HepG2 (cell line): ENCODE results near the gene WNT10A. TPM values are rescaled to one million over a fixed set of nuclear protein-coding genes. Genes with fewer than 3 reads are reported as not detected.

ENCODE experiments used
- ATAC-seq: fragments of 200-7000 bp; cut with Tn5 transposase; 3 replicates; pipeline ENCODE4 v1.9.1; 2020; ENCODE audit warnings: mild to moderate bottlenecking, moderate library complexity
- BruUV-seq: library from RNA; stranded (reverse); fragments of 400-500 nt; replicated peaks from 2 replicates; lab custom pipeline; 2021; lab: Mats Ljungman, UMichigan
- CTCF ChIA-PET: fragments of 300-600 bp; formaldehyde crosslinking; extraction: SDS; loops from one replicate; lab custom pipeline; 2021; ENCODE audit warnings: low total read pairs, inconsistent platforms, low intra/inter-chr PET ratio; lab: Yijun Ruan, JAX
- POLR2A ChIA-PET: fragments of 350-600 bp; sonication (Branson Sonifier 250); formaldehyde crosslinking; loops from one replicate; lab custom pipeline; 2020; ENCODE audit warnings: antibody characterized with exemption, inconsistent platforms; lab: Yijun Ruan, JAX
- DNase-seq: peaks from one replicate; pipeline ENCODE4 v3.0.0-alpha.2; 2015; ENCODE audit warnings: low spot score
- FAIRE-seq: peaks from 3 replicates; lab custom pipeline; 2011; peaks lifted over from hg19 to GRCh38; lab: Jason Lieb, UNC
- H2AFZ ChIP-seq: one replicate; pipeline ENCODE4 v1.6.1; 2011; ENCODE audit warnings: low read length, inconsistent platforms
- H3K27ac ChIP-seq: fragments of 300-600 bp; 3 replicates; pipeline ENCODE4 v1.8.0; 2011; ENCODE audit warnings: mixed run types, mild to moderate bottlenecking, mixed read lengths, low read length, inconsistent platforms; ENCODE audit not compliant: insufficient read depth; ENCODE audit errors: extremely low read length
- H3K27me3 ChIP-seq, 2 experiments: fragments of 200-600 bp in 1 of 2; 2 replicates in 1 of 2; 3 replicates in 1 of 2; pipeline versions ENCODE4 v1.6.0 to v1.8.0; 2011; ENCODE audit warnings: low read length in 2 of 2, mild to moderate bottlenecking in 2 of 2, moderate library complexity in 2 of 2, inconsistent platforms in 1 of 2; ENCODE audit not compliant: insufficient read depth in 2 of 2, control insufficient read depth in 1 of 2
- H3K36me3 ChIP-seq, 2 experiments: fragments of 200-600 bp in 1 of 2; replicated peaks in 1 of 2; 2 replicates in 1 of 2; 3 replicates in 1 of 2; pipeline versions ENCODE4 v1.5.1 to v1.8.0; 2011; ENCODE audit warnings: low read length in 2 of 2, inconsistent platforms in 1 of 2; ENCODE audit not compliant: insufficient read depth in 2 of 2, control insufficient read depth in 1 of 2
- H3K4me1 ChIP-seq: 2 replicates; pipeline ENCODE4 v1.5.1; 2012; ENCODE audit warnings: low read length, inconsistent platforms; ENCODE audit not compliant: insufficient read depth
- H3K4me2 ChIP-seq: 2 replicates; pipeline ENCODE4 v1.6.0; 2011; ENCODE audit warnings: low read depth, low read length, inconsistent platforms
- H3K4me3 ChIP-seq, 3 experiments: fragments of 200-600 bp in 1 of 3; sonication (generic), shearing (Covaris generic) in 1 of 3; replicated peaks in 1 of 3; 2 replicates each; pipeline ENCODE4 v1.5.1; 2011 to 2016; ENCODE audit warnings: low read length in 3 of 3, inconsistent platforms in 2 of 3, low read depth in 2 of 3, mild to moderate bottlenecking in 2 of 3, control low read depth in 1 of 3, mixed read lengths in 1 of 3; ENCODE audit not compliant: insufficient read depth in 1 of 3
- H3K79me2 ChIP-seq: one replicate; pipeline ENCODE4 v1.6.1; 2011; ENCODE audit warnings: low read length, inconsistent platforms; ENCODE audit not compliant: insufficient read depth
- H3K9ac ChIP-seq: 2 replicates; pipeline ENCODE4 v1.6.0; 2011; ENCODE audit warnings: mild to moderate bottlenecking, low read depth, low read length, inconsistent platforms; ENCODE audit not compliant: insufficient read depth
- H3K9me3 ChIP-seq: 2 replicates; pipeline ENCODE4 v1.5.1; 2012; ENCODE audit warnings: mild to moderate bottlenecking, low read length
- H4K20me1 ChIP-seq: 2 replicates; pipeline ENCODE4 v1.6.0; 2011; ENCODE audit warnings: inconsistent platforms, mild to moderate bottlenecking, low read length, moderate library complexity; ENCODE audit not compliant: insufficient read depth
- ARNTL ChIP-seq: sonication (generic); formaldehyde crosslinking; IDR thresholded peaks from 2 replicates; pipeline ENCODE4 v1.4.0; 2020; ENCODE audit warnings: mild to moderate bottlenecking, missing genetic modification reagents
- DR1 ChIP-seq: sonication (generic); formaldehyde crosslinking; IDR thresholded peaks from 2 replicates; pipeline ENCODE4 v1.8.0; 2021; ENCODE audit warnings: mild to moderate bottlenecking, missing genetic modification reagents, inconsistent platforms
- EHMT2 ChIP-seq: fragments of 200-600 bp; sonication (generic); IDR thresholded peaks from 2 replicates; pipeline ENCODE4 v1.7.0; 2017; ENCODE audit warnings: antibody characterized with exemption, low read depth, low read length, borderline replicate concordance
- GMEB1 ChIP-seq: sonication (generic); formaldehyde crosslinking; IDR thresholded peaks from 2 replicates; pipeline ENCODE4 v1.5.1; 2020; ENCODE audit warnings: missing genetic modification reagents, mild to moderate bottlenecking, borderline replicate concordance
- KLF12 ChIP-seq: sonication (generic); formaldehyde crosslinking; IDR thresholded peaks from 2 replicates; pipeline ENCODE4 v1.4.0; 2020; ENCODE audit warnings: missing genetic modification reagents, borderline replicate concordance
- NBN ChIP-seq: fragments of 450-650 bp; conservative IDR thresholded peaks from 2 replicates; pipeline ENCODE4 v1.6.1; 2017
- NCOA2 ChIP-seq: sonication (generic); formaldehyde crosslinking; IDR thresholded peaks from 2 replicates; pipeline ENCODE4 v1.8.0; 2022; ENCODE audit warnings: inconsistent platforms
- RBAK ChIP-seq: sonication (generic); formaldehyde crosslinking; IDR thresholded peaks from 2 replicates; pipeline ENCODE4 v1.5.1; 2020; ENCODE audit warnings: mild to moderate bottlenecking, missing genetic modification reagents
- REL ChIP-seq: sonication (generic); formaldehyde crosslinking; conservative IDR thresholded peaks from 2 replicates; pipeline ENCODE4 v1.8.0; 2022; ENCODE audit warnings: mild to moderate bottlenecking, missing genetic modification reagents, moderate library complexity
- SMAD9 ChIP-seq: sonication (generic); formaldehyde crosslinking; IDR thresholded peaks from 2 replicates; pipeline ENCODE4 v1.5.1; 2020; ENCODE audit warnings: mild to moderate bottlenecking, missing genetic modification reagents
- ZBTB1 ChIP-seq: sonication (generic); formaldehyde crosslinking; IDR thresholded peaks from 2 replicates; pipeline ENCODE4 v1.4.0; 2020; ENCODE audit warnings: missing genetic modification reagents, borderline replicate concordance
- ZNF256 ChIP-seq: sonication (generic); formaldehyde crosslinking; conservative IDR thresholded peaks from 2 replicates; pipeline ENCODE4 v1.4.0; 2020; ENCODE audit warnings: missing genetic modification reagents
- ZNF260 ChIP-seq: sonication (generic); formaldehyde crosslinking; IDR thresholded peaks from 2 replicates; pipeline ENCODE4 v1.4.0; 2020; ENCODE audit warnings: missing genetic modification reagents, low read depth, mild to moderate bottlenecking, borderline replicate concordance
- ZNF383 ChIP-seq: sonication (generic); formaldehyde crosslinking; IDR thresholded peaks from 2 replicates; pipeline ENCODE4 v1.4.0; 2020; ENCODE audit warnings: missing genetic modification reagents, mild to moderate bottlenecking, borderline replicate concordance
- ZNF883 ChIP-seq: sonication (generic); formaldehyde crosslinking; IDR thresholded peaks from 2 replicates; pipeline ENCODE4 v1.5.1; 2020; ENCODE audit warnings: mild to moderate bottlenecking, missing genetic modification reagents; ENCODE audit errors: not compliant biosample characterization
- ZSCAN9 ChIP-seq: IDR thresholded peaks from 2 replicates; pipeline ENCODE4 v1.6.1; 2016; ENCODE audit warnings: borderline replicate concordance
- WGBS: methylation state at CpG from one replicate; pipeline ENCODE4 v1.1.6; 2017; ENCODE audit warnings: low lambda C conversion rate; 5-methylcytosine and 5-hydroxymethylcytosine counted together
- in situ Hi-C: cut with HindIII; loops from 2 replicates; pipeline ENCODE4 v1.10.0; 2017; ENCODE audit warnings: low pct_unique_long_range_greater_than_20kb; ENCODE audit not compliant: extremely low pct_ligation_motif_present
- intact Hi-C: fragments of 100-400 bp; cut with micrococcal nuclease; formaldehyde crosslinking; loops from one replicate; pipeline ENCODE4 v1.10.0; 2022; ENCODE audit not compliant: unreplicated experiment
- polyA plus RNA-seq, 8 experiments: library from polyadenylated mRNA; depleted of rRNA in 3 of 8; stranded (reverse) in 7 of 8; unstranded in 1 of 8; fragments of >200 nt; fragmentation: Illumina TruSeq in 4 of 8; extraction: Trizol in 4 of 8; gene quantifications; 2 replicates each; pipeline versions ENCODE4 v1.2.1 to v1.2.3, GENCODE V29; 2011 to 2016; ENCODE audit warnings: low read depth in 4 of 8, missing spikeins in 1 of 8, mixed read lengths in 1 of 8; ENCODE audit not compliant: insufficient read depth in 1 of 8
- total RNA-seq, 5 experiments: library from RNA; depleted of rRNA; stranded (reverse); fragments of >200 nt; fragmentation: Illumina TruSeq; extraction: Trizol; gene quantifications; 2 replicates each; pipeline ENCODE4 v1.2.3, GENCODE V29; 2016; ENCODE audit warnings: low read depth in 1 of 5
- TF ChIP-seq, protein P1 (sequence below): sonication (generic); formaldehyde crosslinking; IDR thresholded peaks from 2 replicates; pipeline ENCODE4 v1.9.0; 2021; ENCODE audit warnings: missing genetic modification reagents, mild to moderate bottlenecking, borderline replicate concordance
- TF ChIP-seq, protein P2 (sequence below): sonication (generic); formaldehyde crosslinking; IDR thresholded peaks from 2 replicates; pipeline ENCODE4 v1.5.0; 2020; ENCODE audit warnings: missing genetic modification reagents
- TF ChIP-seq, protein P3 (sequence below): sonication (generic); formaldehyde crosslinking; conservative IDR thresholded peaks from 2 replicates; pipeline ENCODE4 v1.4.0; 2020; ENCODE audit warnings: missing genetic modification reagents

The WNT10A gene
- total and polyA plus RNA-seq, 2 of the 13 experiments (the other 11 are each of a cell fraction or from before 2014, with no cell fraction given) = 0.03 TPM; not detected in 1

DNA sequence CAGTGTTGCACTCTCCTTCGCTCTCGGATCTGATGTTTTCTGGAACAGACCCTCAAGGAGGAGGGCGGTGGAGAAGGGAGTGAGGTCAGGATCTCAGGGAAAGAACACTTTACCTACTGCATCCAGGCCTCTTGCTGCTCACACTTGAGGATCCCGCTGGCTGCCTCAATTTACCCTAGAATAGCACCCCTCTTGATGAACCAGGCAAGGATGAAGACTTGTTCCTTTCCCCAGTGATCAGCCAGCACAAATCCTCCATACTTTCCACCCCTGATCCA, 14.2 kb downstream of the WNT10A start (continued):
- TF ChIP-seq, protein P1, sequence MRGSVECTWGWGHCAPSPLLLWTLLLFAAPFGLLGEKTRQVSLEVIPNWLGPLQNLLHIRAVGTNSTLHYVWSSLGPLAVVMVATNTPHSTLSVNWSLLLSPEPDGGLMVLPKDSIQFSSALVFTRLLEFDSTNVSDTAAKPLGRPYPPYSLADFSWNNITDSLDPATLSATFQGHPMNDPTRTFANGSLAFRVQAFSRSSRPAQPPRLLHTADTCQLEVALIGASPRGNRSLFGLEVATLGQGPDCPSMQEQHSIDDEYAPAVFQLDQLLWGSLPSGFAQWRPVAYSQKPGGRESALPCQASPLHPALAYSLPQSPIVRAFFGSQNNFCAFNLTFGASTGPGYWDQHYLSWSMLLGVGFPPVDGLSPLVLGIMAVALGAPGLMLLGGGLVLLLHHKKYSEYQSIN (CRISPR knock-in tag) = no peak
- TF ChIP-seq GMEB1 (CRISPR knock-in tag) (no peak), ARNTL (CRISPR knock-in tag) (no peak), DR1 (CRISPR knock-in tag) (no peak), NBN (no peak)

- CTCF ChIA-PET = interaction anchor here (4.2 to 4.7 kb wide), 2 partner anchors 19 to 42 kb away, joined by 32 to 58 read pairs; no protein-coding TSS in a partner anchor
- no peak overlapping the region for H3K4me3 ChIP-seq
- H3K27me3 ChIP-seq = peaks cover 31 to 89% of the 10 kb centered on the region in 2 experiments; a peak in 4 of 5 replicates
- H3K4me2 ChIP-seq = no peak overlapping the region
- H3K27ac ChIP-seq = no peak overlapping the region
- FAIRE-seq (no peak), ATAC-seq (no peak), DNase-seq (no peak)
- H4K20me1 ChIP-seq = no peaks in the 10 kb centered on the region; the same call in 1 of the 2 replicates
- H3K9ac ChIP-seq = no peak overlapping the region
- peaks cover 60% of the 10 kb centered on the region for H3K4me1 ChIP-seq
- in situ Hi-C loops (no loop called here), intact Hi-C loops (no loop called here)
- no peak overlapping the region for H2AFZ ChIP-seq
- H3K36me3 ChIP-seq = no peaks in the 10 kb centered on the region
- WGBS = 0% methylated on average over 3 of the region's 3 CpGs
- no peaks in the 10 kb centered on the region for H3K79me2 ChIP-seq
- POLR2A ChIA-PET = no interaction called here
- no TSS peak for BruUV-seq
- H3K9me3 ChIP-seq = no peaks in the 10 kb centered on the region
- TF ChIP-seq ZSCAN9 (no peak), RBAK (CRISPR knock-in tag) (no peak), SMAD9 (CRISPR knock-in tag) (no peak), ZNF260 (no peak), ZNF256 (no peak), ZNF883 (CRISPR knock-in tag) (no peak), ZNF383 (CRISPR knock-in tag) (no peak), EHMT2 (no peak), KLF12 (CRISPR knock-in tag) (no peak), NCOA2 (no peak), REL (no peak), ZBTB1 (CRISPR knock-in tag) (no peak)
- TF ChIP-seq, protein P2, sequence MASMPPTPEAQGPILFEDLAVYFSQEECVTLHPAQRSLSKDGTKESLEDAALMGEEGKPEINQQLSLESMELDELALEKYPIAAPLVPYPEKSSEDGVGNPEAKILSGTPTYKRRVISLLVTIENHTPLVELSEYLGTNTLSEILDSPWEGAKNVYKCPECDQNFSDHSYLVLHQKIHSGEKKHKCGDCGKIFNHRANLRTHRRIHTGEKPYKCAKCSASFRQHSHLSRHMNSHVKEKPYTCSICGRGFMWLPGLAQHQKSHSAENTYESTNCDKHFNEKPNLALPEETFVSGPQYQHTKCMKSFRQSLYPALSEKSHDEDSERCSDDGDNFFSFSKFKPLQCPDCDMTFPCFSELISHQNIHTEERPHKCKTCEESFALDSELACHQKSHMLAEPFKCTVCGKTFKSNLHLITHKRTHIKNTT = no peak
- TF ChIP-seq, protein P3, sequence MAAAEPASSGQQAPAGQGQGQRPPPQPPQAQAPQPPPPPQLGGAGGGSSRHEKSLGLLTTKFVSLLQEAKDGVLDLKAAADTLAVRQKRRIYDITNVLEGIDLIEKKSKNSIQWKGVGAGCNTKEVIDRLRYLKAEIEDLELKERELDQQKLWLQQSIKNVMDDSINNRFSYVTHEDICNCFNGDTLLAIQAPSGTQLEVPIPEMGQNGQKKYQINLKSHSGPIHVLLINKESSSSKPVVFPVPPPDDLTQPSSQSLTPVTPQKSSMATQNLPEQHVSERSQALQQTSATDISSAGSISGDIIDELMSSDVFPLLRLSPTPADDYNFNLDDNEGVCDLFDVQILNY (CRISPR knock-in tag) = no peak
These were observed 14.7 kb downstream of the WNT10A start for GRCh38 chr2:218895326-218895725.
